H1 (cell line): Measurements from ENCODE around the gene TMEM82. TPM values are rescaled to one million over a fixed set of nuclear protein-coding genes. Genes with fewer than 3 reads are reported as not detected.

Experiments used
- CTCF ChIA-PET: fragments of 300-600 bp; sonication (Branson Sonifier 250); formaldehyde crosslinking; loops from one replicate; lab custom pipeline; 2021; ENCODE audit not compliant: partially characterized antibody; lab: Charles Lee
- POLR2A ChIA-PET: fragments of 300-600 bp; sonication (Branson Sonifier 250); formaldehyde crosslinking; loops from one replicate; lab custom pipeline; 2021; ENCODE audit warnings: inconsistent platforms; ENCODE audit not compliant: partially characterized antibody; lab: Charles Lee
- DNase-seq, 2 experiments: peaks; one replicate each; pipeline versions ENCODE4 v3.0.0 to v3.0.0-alpha.2; 2010 to 2022; ENCODE audit warnings: low spot score in 2 of 2, low read depth in 1 of 2, mixed read lengths in 1 of 2
- FAIRE-seq: peaks from 2 replicates; lab custom pipeline; 2011; peaks lifted over from hg19 to GRCh38; lab: Jason Lieb, UNC
- H2AFZ ChIP-seq: 2 replicates; pipeline ENCODE4 v1.8.1; 2012; ENCODE audit warnings: low read length, inconsistent platforms
- H2AK5ac ChIP-seq: 2 replicates; pipeline ENCODE4 v1.6.1; 2013; ENCODE audit warnings: low read depth, low read length
- H2BK120ac ChIP-seq: replicated peaks from 2 replicates; pipeline ENCODE3; 2013; ENCODE audit warnings: low read depth, low read length, inconsistent platforms
- H2BK12ac ChIP-seq: 2 replicates; pipeline ENCODE4 v1.6.1; 2013; ENCODE audit warnings: low read depth, low read length
- H2BK15ac ChIP-seq: 2 replicates; pipeline ENCODE4 v1.6.1; 2013; ENCODE audit warnings: low read length
- H2BK20ac ChIP-seq: 2 replicates; pipeline ENCODE4 v1.6.1; 2013; ENCODE audit warnings: low read length
- H2BK5ac ChIP-seq: 2 replicates; pipeline ENCODE4 v1.6.1; 2013; ENCODE audit warnings: low read depth, low read length
- H3K14ac ChIP-seq: 2 replicates; pipeline ENCODE4 v1.6.1; 2013; ENCODE audit warnings: inconsistent platforms; ENCODE audit not compliant: insufficient read length
- H3K18ac ChIP-seq: 2 replicates; pipeline ENCODE4 v1.6.1; 2013; ENCODE audit warnings: low read length; ENCODE audit errors: extremely low read depth
- H3K23ac ChIP-seq: 2 replicates; pipeline ENCODE4 v1.6.1; 2013; ENCODE audit warnings: inconsistent platforms; ENCODE audit not compliant: insufficient read length
- H3K23me2 ChIP-seq: 2 replicates; pipeline ENCODE4 v1.6.1; 2013; ENCODE audit warnings: low read depth, low read length
- H3K27ac ChIP-seq: 2 replicates; pipeline ENCODE4 v1.6.1; 2011; ENCODE audit warnings: low read depth, low read length, inconsistent platforms
- H3K27me3 ChIP-seq, 4 experiments: replicated peaks in 1 of 4; 1 replicate in 1 of 4; 2 replicates in 3 of 4; pipeline versions ENCODE4 v1.6.1 to v1.8.1; 2011 to 2013; ENCODE audit warnings: low read length in 3 of 4, mild to moderate bottlenecking in 3 of 4, inconsistent platforms in 2 of 4, mixed read lengths in 2 of 4, moderate library complexity in 1 of 4; ENCODE audit not compliant: control insufficient read depth in 3 of 4, insufficient read depth in 3 of 4; ENCODE audit errors: extremely low read depth in 1 of 4
- H3K36me3 ChIP-seq, 4 experiments: 2 replicates each; pipeline versions ENCODE4 v1.6.1 to v1.8.1; 2011 to 2013; ENCODE audit warnings: mild to moderate bottlenecking in 4 of 4, low read length in 3 of 4, moderate library complexity in 2 of 4, control low read depth in 1 of 4, inconsistent platforms in 1 of 4; ENCODE audit not compliant: insufficient read depth in 4 of 4, control insufficient read depth in 2 of 4
- H3K4ac ChIP-seq: replicated peaks from 2 replicates; pipeline ENCODE3; 2013; ENCODE audit warnings: low read length, low read depth, mixed read lengths, inconsistent platforms; ENCODE audit not compliant: insufficient read length
- H3K4me1 ChIP-seq, 4 experiments: replicated peaks in 1 of 4; 1 replicate in 1 of 4; 2 replicates in 3 of 4; pipeline versions ENCODE4 v1.6.1 to v1.8.1; 2011 to 2013; ENCODE audit warnings: low read length in 3 of 4, inconsistent platforms in 2 of 4, mixed read lengths in 1 of 4; ENCODE audit not compliant: insufficient read depth in 4 of 4, control insufficient read depth in 3 of 4
- H3K4me2 ChIP-seq, 2 experiments: 2 replicates each; pipeline versions ENCODE4 v1.6.1 to v1.8.1; 2011 to 2013; ENCODE audit warnings: low read depth in 2 of 2, low read length in 2 of 2, control low read depth in 1 of 2, inconsistent platforms in 1 of 2, mild to moderate bottlenecking in 1 of 2; ENCODE audit not compliant: insufficient read depth in 1 of 2
- H3K4me3 ChIP-seq, 4 experiments: fragments of 200-600, 300-600 bp in 1 of 4; sonication (generic), shearing (Covaris generic), sonication (Bioruptor Twin) in 1 of 4; 2 replicates each; pipeline versions ENCODE4 v1.5.1 to v1.8.1; 2011 to 2016; ENCODE audit warnings: low read length in 4 of 4, low read depth in 3 of 4, control low read depth in 2 of 4, inconsistent platforms in 2 of 4, mild to moderate bottlenecking in 2 of 4, mixed read lengths in 1 of 4, moderate library complexity in 1 of 4; ENCODE audit not compliant: insufficient read depth in 2 of 4; ENCODE audit errors: extremely low read depth in 1 of 4
- H3K56ac ChIP-seq: replicated peaks from 2 replicates; pipeline ENCODE3; 2013; ENCODE audit warnings: low read depth, mild to moderate bottlenecking, mixed read lengths, low read length, inconsistent platforms; ENCODE audit not compliant: insufficient read length
- H3K79me1 ChIP-seq: 2 replicates; pipeline ENCODE4 v1.6.1; 2013; ENCODE audit warnings: low read depth, low read length, control low read depth
- H3K79me2 ChIP-seq, 2 experiments: 2 replicates each; pipeline versions ENCODE4 v1.6.1 to v1.8.1; 2012 to 2013; ENCODE audit warnings: low read length in 2 of 2, mild to moderate bottlenecking in 2 of 2, inconsistent platforms in 1 of 2; ENCODE audit not compliant: insufficient read depth in 2 of 2, control insufficient read depth in 1 of 2
- H3K9ac ChIP-seq, 4 experiments: replicated peaks in 1 of 4; 1 replicate in 1 of 4; 2 replicates in 3 of 4; pipeline versions ENCODE4 v1.6.1 to v1.8.1; 2011 to 2013; ENCODE audit warnings: low read depth in 3 of 4, low read length in 3 of 4, control low read depth in 2 of 4, mild to moderate bottlenecking in 2 of 4, moderate library complexity in 2 of 4, inconsistent platforms in 1 of 4; ENCODE audit errors: extremely low read depth in 1 of 4
- H3K9me3 ChIP-seq, 2 experiments: 2 replicates each; pipeline versions ENCODE4 v1.6.1 to v1.8.1; 2012 to 2013; ENCODE audit warnings: mild to moderate bottlenecking in 2 of 2, moderate library complexity in 2 of 2, control low read depth in 1 of 2, inconsistent platforms in 1 of 2, low read depth in 1 of 2, low read length in 1 of 2, mixed read lengths in 1 of 2; ENCODE audit not compliant: insufficient read depth in 2 of 2
- H4K20me1 ChIP-seq, 2 experiments: replicated peaks in 1 of 2; 2 replicates each; pipeline versions ENCODE3 to v1.8.1; 2011 to 2013; ENCODE audit warnings: inconsistent platforms in 2 of 2, low read length in 2 of 2, mild to moderate bottlenecking in 1 of 2; ENCODE audit not compliant: insufficient read depth in 2 of 2, control insufficient read depth in 1 of 2
- H4K5ac ChIP-seq: 2 replicates; pipeline ENCODE4 v1.6.1; 2013; ENCODE audit warnings: low read length, low read depth, mixed read lengths, inconsistent platforms; ENCODE audit not compliant: insufficient read length
- H4K8ac ChIP-seq: 2 replicates; pipeline ENCODE4 v1.8.0; 2013; ENCODE audit warnings: mild to moderate bottlenecking, moderate library complexity, low read length, inconsistent platforms; ENCODE audit not compliant: insufficient read depth; ENCODE audit errors: extremely low read depth
- H4K91ac ChIP-seq: replicated peaks from 2 replicates; pipeline ENCODE3; 2013; ENCODE audit warnings: low read length, mixed read lengths, inconsistent platforms; ENCODE audit not compliant: insufficient read length
- BCL11A ChIP-seq, 2 experiments: IDR thresholded peaks; one replicate each; pipeline ENCODE4 v1.6.1; 2011; ENCODE audit warnings: low read depth in 2 of 2, low read length in 2 of 2, mild to moderate bottlenecking in 2 of 2
- CHD1 ChIP-seq: IDR thresholded peaks from 2 replicates; pipeline ENCODE4 v1.6.1; 2012; ENCODE audit warnings: low read depth, low read length, improper control_type of control experiment
- EGR1 ChIP-seq: IDR thresholded peaks from 2 replicates; pipeline ENCODE4 v1.6.1; 2011; ENCODE audit warnings: low read depth, low read length, borderline replicate concordance
- EP300 ChIP-seq, 2 experiments: IDR thresholded peaks; 1 replicate in 1 of 2; 2 replicates in 1 of 2; pipeline ENCODE4 v1.6.1; 2011 to 2012; ENCODE audit warnings: low read depth in 2 of 2, low read length in 2 of 2, mild to moderate bottlenecking in 2 of 2, borderline replicate concordance in 1 of 2, inconsistent platforms in 1 of 2, moderate library complexity in 1 of 2
- HDAC6 ChIP-seq: IDR thresholded peaks from one replicate; pipeline ENCODE4 v1.7.1; 2012; ENCODE audit warnings: low read depth, mild to moderate bottlenecking, inconsistent platforms, low read length, moderate library complexity
- KDM1A ChIP-seq: fragments of 200-600, 300-600 bp; sonication (generic); IDR thresholded peaks from 2 replicates; pipeline ENCODE4 v1.7.1; 2016; ENCODE audit warnings: mild to moderate bottlenecking, low read length, borderline replicate concordance
- KDM4A ChIP-seq: IDR thresholded peaks from one replicate; pipeline ENCODE4 v1.7.1; 2012; ENCODE audit warnings: low read depth, mild to moderate bottlenecking, moderate library complexity, low read length, inconsistent platforms; ENCODE audit not compliant: severe bottlenecking
- MAX ChIP-seq: IDR thresholded peaks from 2 replicates; pipeline ENCODE4 v1.6.1; 2012; ENCODE audit warnings: inconsistent platforms
- NRF1 ChIP-seq: IDR thresholded peaks from 2 replicates; pipeline ENCODE4 v1.6.1; 2011; ENCODE audit warnings: mild to moderate bottlenecking, low read depth, low read length, improper control_type of control experiment
- RAD21 ChIP-seq, 2 experiments: IDR thresholded peaks in 1 of 2; conservative IDR thresholded peaks in 1 of 2; 2 replicates each; pipeline ENCODE4 v1.6.1; 2011; ENCODE audit warnings: low read depth in 2 of 2, low read length in 2 of 2, improper control_type of control experiment in 1 of 2, inconsistent platforms in 1 of 2, mild to moderate bottlenecking in 1 of 2, moderate library complexity in 1 of 2
- SAP30 ChIP-seq: fragments of 300-600 bp; sonication (generic); IDR thresholded peaks from 2 replicates; pipeline ENCODE4 v1.7.1; 2012; ENCODE audit warnings: low read length, moderate library complexity, mild to moderate bottlenecking, inconsistent platforms; ENCODE audit not compliant: insufficient read depth, insufficient replicate concordance
- TAF1 ChIP-seq: IDR thresholded peaks from 2 replicates; pipeline ENCODE4 v1.6.1; 2011; ENCODE audit warnings: mild to moderate bottlenecking, low read depth, low read length
- TCF12 ChIP-seq: IDR thresholded peaks from 2 replicates; pipeline ENCODE4 v1.6.1; 2011; ENCODE audit warnings: low read depth, mild to moderate bottlenecking, low read length
- WGBS, 2 experiments: shearing (Covaris generic) in 1 of 2; methylation state at CpG; one replicate each; pipeline versions ENCODE4 v1.1.6 to v1.1.7; 2013 to 2015; ENCODE audit warnings: low lambda C conversion rate in 2 of 2, mixed read lengths in 2 of 2, inconsistent platforms in 1 of 2, low coverage in 1 of 2, missing lambda C conversion rate in 1 of 2; ENCODE audit not compliant: insufficient replicate concordance in 2 of 2, insufficient coverage in 1 of 2, insufficient read length in 1 of 2; ENCODE audit errors: extremely low coverage in 1 of 2, missing lambda C conversion rate in 1 of 2; 5-methylcytosine and 5-hydroxymethylcytosine counted together
- polyA plus RNA-seq, 7 experiments: library from polyadenylated mRNA; depleted of rRNA in 3 of 7; stranded (reverse) in 5 of 7; unstranded in 2 of 7; fragments of >200 nt in 5 of 7; fragments of 200-250 nt in 2 of 7; gene quantifications; 1 replicate in 5 of 7; 2 replicates in 1 of 7; 4 replicates in 1 of 7; pipeline versions ENCODE4 v1.2.1 to v1.2.3, GENCODE V29; 2011 to 2013; ENCODE audit warnings: missing spikeins in 2 of 7, mixed read lengths in 2 of 7
- total RNA-seq: library from RNA; stranded (reverse); fragmentation: NEBNext Ultra II Directional; extraction: Animal tissue kit (Norgen Biotek cat#: 25700); gene quantifications from 2 replicates; pipeline ENCODE4 v1.2.1, GENCODE V29; 2021

The TMEM82 gene
- total and polyA plus RNA-seq, 2 of the 8 experiments (the other 6 are each of a cell fraction or from before 2014, with no cell fraction given): 0.32 to 2.1 TPM

- Histone ChIP-seq H2BK12ac (no peak overlapping the region), H3K9ac (no peak overlapping the region), H2AK5ac (no peak overlapping the region), H3K4me3 (no peak overlapping the region), H3K27me3 (no peaks in the 10 kb centered on the region; a peak in 1 of 7 replicates), H4K20me1 (peaks cover 2 to 3% of the 10 kb centered on the region in 2 experiments), H3K4me1 (no peaks in the 10 kb centered on the region), H4K5ac (no peak overlapping the region), H3K23ac (no peak overlapping the region), H3K18ac (no peak overlapping the region), H2BK15ac (no peak overlapping the region), H2BK20ac (no peak overlapping the region), H3K56ac (no peak overlapping the region), H3K79me2 (no peaks in the 10 kb centered on the region), H3K36me3 (peaks cover 6 to 15% (median 8%) of the 10 kb centered on the region in 4 experiments; a peak in 7 of 8 replicates), H3K27ac (no peak overlapping the region), H4K8ac (no peak overlapping the region), H3K14ac (no peak overlapping the region), H3K4ac (no peak overlapping the region), H2AFZ (no peak overlapping the region), H2BK5ac (no peak overlapping the region), H3K9me3 (no peaks in the 10 kb centered on the region), H3K79me1 (no peaks in the 10 kb centered on the region), H2BK120ac (no peak overlapping the region), H4K91ac (no peak overlapping the region), H3K23me2 (no peaks in the 10 kb centered on the region), H3K4me2 (no peak overlapping the region)
- ChIA-PET POLR2A (interaction anchor here (0.6 to 3.5 kb wide), 14 partner anchors 13 to 566 kb away, joined by 3 to 10 read pairs (median 4); partner anchors contain the start of genes FBXO42 and TMEM82), CTCF (interaction anchor here (0.6 to 1.3 kb wide), 6 partner anchors 14 to 574 kb away, joined by 3 to 5 read pairs (median 3); no protein-coding TSS in a partner anchor)
- 85% methylated on average over 10 of the region's 10 CpGs; no CpG with 5 or more reads in 1 of the 2 experiments for WGBS, 2 experiments
- FAIRE-seq (no peak), DNase-seq (no peak)
- TF ChIP-seq TAF1 (no peak), KDM1A (no peak), RAD21 (IDR thresholded peaks at IDR 0.05 in 1 of 2, conservative IDR thresholded peaks at IDR 0.05 in 1 of 2; ENCODE audit: low read depth in 2 of 2, low read length in 2 of 2) (no peak), TCF12 (no peak), SAP30 (no peak), NRF1 (no peak), EGR1 (no peak), EP300 (IDR thresholded peaks at IDR 0.05; ENCODE audit: borderline replicate concordance in 1 of 2, low read depth in 2 of 2, low read length in 2 of 2) (no peak), CHD1 (no peak), HDAC6 (no peak), MAX (no peak), KDM4A (no peak), BCL11A (IDR thresholded peaks at IDR 0.05; ENCODE audit: low read depth in 2 of 2, low read length in 2 of 2) (no peak)
Observed at GRCh38 chr1:15786581-15786980, 44.3 kb downstream of the TMEM82 start.
